ENCODE results near the gene MTA1. TPM values are rescaled to one million over a fixed set of nuclear protein-coding genes. Genes with fewer than 3 reads are reported as not detected.
A peak's percentile ranks its signal among the peaks of the same experiment; 100 is the strongest.

The MTA1 gene
- total and polyA plus RNA-seq, 2 donors (not counting 1 experiment from before 2014, with no cell fraction given): 137 to 147 TPM

DNA sequence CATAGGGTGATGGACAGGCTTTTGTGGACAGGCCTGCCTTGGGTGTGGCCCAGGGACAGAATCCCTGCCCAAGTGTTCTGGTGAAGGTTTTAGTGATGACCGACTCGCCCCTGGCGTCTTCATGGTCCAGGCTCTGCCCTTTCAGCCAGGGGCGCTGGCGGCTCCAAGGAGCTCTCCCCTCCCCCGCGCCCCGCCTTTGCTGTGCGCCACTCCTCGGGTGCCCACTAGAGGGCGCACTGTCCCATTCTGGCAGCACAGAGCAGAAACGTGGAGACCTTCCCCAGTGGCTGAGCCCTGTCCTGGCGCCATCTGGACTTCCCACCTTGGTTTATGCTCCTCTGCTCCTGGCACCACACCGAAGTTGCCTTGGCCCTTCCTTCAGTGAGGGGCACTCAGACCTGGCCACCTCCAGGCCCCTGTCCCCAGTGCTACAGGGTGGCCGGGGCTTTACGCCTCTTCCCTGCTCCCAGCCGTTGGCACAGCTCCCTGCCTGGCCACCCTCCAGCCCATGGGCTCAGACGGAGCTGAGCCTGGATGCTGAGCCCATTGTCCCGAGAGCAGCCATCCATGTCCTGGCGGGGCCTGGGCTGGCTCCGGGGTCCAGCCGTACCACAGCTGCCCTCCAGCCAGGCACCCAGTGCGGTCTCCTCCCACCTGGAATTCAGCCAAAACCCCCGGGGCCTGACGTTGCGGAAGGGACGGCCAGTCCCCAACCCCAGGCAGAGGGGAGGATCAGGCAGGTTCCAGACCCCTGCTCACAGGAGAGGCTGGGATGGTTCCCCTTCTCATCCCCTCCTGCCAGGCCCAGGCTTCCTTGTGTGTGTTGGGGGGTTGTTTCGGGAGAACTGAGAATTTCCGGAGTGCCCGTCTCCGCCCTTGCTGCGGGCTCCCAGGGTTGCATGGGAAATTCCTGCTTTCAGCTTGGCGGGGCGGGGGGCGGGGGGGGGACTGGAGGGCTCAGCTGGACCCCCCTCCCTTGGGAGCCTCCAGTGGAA is 61.5 kb downstream of the MTA1 start:
- ChIA-PET POLR2A (interaction anchor here (0.6 to 2.7 kb wide), 9 partner anchors 9 to 180 kb away, joined by 3 to 39 read pairs (median 3); partner anchors contain the start of gene BRF1), CTCF (interaction anchor here (0.7 to 7.3 kb wide), 20 partner anchors 9 to 192 kb away, joined by 3 to 121 read pairs (median 5); partner anchors contain the start of genes BRF1, TEDC1 and TEX22)
- Histone ChIP-seq H3K4me2 (replicated peaks; ENCODE audit: low read depth, low read length, poor library complexity, severe bottlenecking) (peak overlapping the region; percentile 100), H3K27me3 (replicated peaks in 1 of 4; ENCODE audit: control extremely low read depth in 1 of 4, control insufficient read depth in 3 of 4, insufficient read depth in 4 of 4, low read length in 3 of 4) (peaks cover 0 to 13% (median 5%) of the 10 kb centered on the region in 4 experiments), H3K9me3 (ENCODE audit: control extremely low read depth in 1 of 3, control insufficient read depth in 2 of 3, insufficient read depth in 1 of 3, low read length in 2 of 3) (peaks cover 0 to 23% (median 0%) of the 10 kb centered on the region in 3 donors), H3K9ac (ENCODE audit: low read length) (peak overlapping the region; percentile 89), H3K4me1 (ENCODE audit: control insufficient read depth in 2 of 2, insufficient read depth in 2 of 2, low read length in 2 of 2) (peaks cover 59 to 88% of the 10 kb centered on the region in 2 donors), H3K27ac (ENCODE audit: low read length in 2 of 2) (peak overlapping the region; percentile 93 to 99), H3K36me3 (replicated peaks in 1 of 2; ENCODE audit: control extremely low read depth in 1 of 2, control insufficient read depth in 1 of 2, extremely low read depth in 1 of 2, insufficient read depth in 2 of 2, low read length in 1 of 2) (no peaks in the 10 kb centered on the region), H2AFZ (ENCODE audit: insufficient read depth, low read depth, low read length, poor library complexity, severe bottlenecking) (no peak overlapping the region), H4K20me1 (ENCODE audit: control insufficient read depth, insufficient read depth, low read length, poor library complexity, severe bottlenecking) (no peaks in the 10 kb centered on the region), H3K79me2 (ENCODE audit: control insufficient read depth, insufficient read depth, low read length) (no peaks in the 10 kb centered on the region), H3K4me3 (ENCODE audit: control extremely low read depth in 1 of 5, extremely low read depth in 1 of 5, insufficient read depth in 1 of 5, low read depth in 2 of 5, low read length in 4 of 5) (peak overlapping the region in 4 of 5 experiments; percentile 44 to 66 (median 52))
- peak overlapping the region; percentile 84 for H3K4me3 Mint-ChIP-seq
- TF ChIP-seq, protein P1, sequence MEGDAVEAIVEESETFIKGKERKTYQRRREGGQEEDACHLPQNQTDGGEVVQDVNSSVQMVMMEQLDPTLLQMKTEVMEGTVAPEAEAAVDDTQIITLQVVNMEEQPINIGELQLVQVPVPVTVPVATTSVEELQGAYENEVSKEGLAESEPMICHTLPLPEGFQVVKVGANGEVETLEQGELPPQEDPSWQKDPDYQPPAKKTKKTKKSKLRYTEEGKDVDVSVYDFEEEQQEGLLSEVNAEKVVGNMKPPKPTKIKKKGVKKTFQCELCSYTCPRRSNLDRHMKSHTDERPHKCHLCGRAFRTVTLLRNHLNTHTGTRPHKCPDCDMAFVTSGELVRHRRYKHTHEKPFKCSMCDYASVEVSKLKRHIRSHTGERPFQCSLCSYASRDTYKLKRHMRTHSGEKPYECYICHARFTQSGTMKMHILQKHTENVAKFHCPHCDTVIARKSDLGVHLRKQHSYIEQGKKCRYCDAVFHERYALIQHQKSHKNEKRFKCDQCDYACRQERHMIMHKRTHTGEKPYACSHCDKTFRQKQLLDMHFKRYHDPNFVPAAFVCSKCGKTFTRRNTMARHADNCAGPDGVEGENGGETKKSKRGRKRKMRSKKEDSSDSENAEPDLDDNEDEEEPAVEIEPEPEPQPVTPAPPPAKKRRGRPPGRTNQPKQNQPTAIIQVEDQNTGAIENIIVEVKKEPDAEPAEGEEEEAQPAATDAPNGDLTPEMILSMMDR (IDR thresholded peaks at IDR 0.05): peak; percentile 95
- no peak for TF ChIP-seq EZH2 (IDR thresholded peaks at IDR 0.05; ENCODE audit: borderline replicate concordance, insufficient read depth, low read depth, low read length, poor library complexity, severe bottlenecking)
- H3K4me1 Mint-ChIP-seq: peaks cover 67% of the 10 kb centered on the region
- no peaks in the 10 kb centered on the region for H3K27me3 Mint-ChIP-seq
- WGBS (ENCODE audit: insufficient coverage): under 1% methylated on average over 27 of the region's 35 CpGs
- peak overlapping the region; percentile 100 for H3K27ac Mint-ChIP-seq
- peak; percentile 94 for DNase-seq
- peak; percentile 52 for ATAC-seq (ENCODE audit: low read depth)
- no peaks in the 10 kb centered on the region for H3K9me3 Mint-ChIP-seq (ENCODE audit: insufficient read depth)
- intact Hi-C loops (cut with micrococcal nuclease): loop anchor here (1.0 to 10.0 kb wide), 2 partner anchors 9 to 416 kb away; partner anchors contain the start of gene GPR132
